Stomach (tissue), 9 donors: ENCODE results near the gene BCKDK. TPM values are rescaled to one million over a fixed set of nuclear protein-coding genes. Genes with fewer than 3 reads are reported as not detected.

Experiments used
- DNase-seq, 2 donors: peaks; one replicate each; pipeline versions ENCODE4 v3.0.0 to v3.0.0-alpha.2; 2013 to 2019
- H3K27ac ChIP-seq, 5 donors: fragments of 200-600 bp in 4 of 5; sonication (generic) in 4 of 5; one replicate each; pipeline ENCODE4 v1.5.1; 2013 to 2019; ENCODE audit warnings: mild to moderate bottlenecking in 1 of 5, moderate library complexity in 1 of 5
- H3K27me3 ChIP-seq, 3 donors: fragments of 200-600 bp; sonication (generic); one replicate each; pipeline ENCODE4 v1.5.1; 2017 to 2019; ENCODE audit warnings: mixed run types in 1 of 3
- H3K36me3 ChIP-seq, 4 donors: fragments of 200-600 bp; sonication (generic); 1 replicate in 3 of 4; 2 replicates in 1 of 4; pipeline ENCODE4 v1.5.1; 2016 to 2019
- H3K4me1 ChIP-seq, 4 donors: fragments of 200-600 bp; sonication (generic); one replicate each; pipeline ENCODE4 v1.5.1; 2016 to 2019
- H3K4me3 ChIP-seq, 4 donors: fragments of 200-600 bp; sonication (generic) in 3 of 4; one replicate each; pipeline ENCODE4 v1.5.1; 2016 to 2019; ENCODE audit warnings: mild to moderate bottlenecking in 1 of 4
- H3K9me3 ChIP-seq, 4 donors: fragments of 200-600 bp; sonication (generic); one replicate each; pipeline ENCODE4 v1.5.1; 2016 to 2019
- EP300 ChIP-seq: sonication (generic); formaldehyde crosslinking; IDR thresholded peaks from one replicate; pipeline ENCODE4 v1.6.1; 2017; ENCODE audit warnings: antibody characterized with exemption
- POLR2A ChIP-seq, 4 donors: fragments of 450-650 bp; IDR thresholded peaks; one replicate each; pipeline ENCODE4 v1.6.1; 2016; ENCODE audit warnings: antibody characterized with exemption in 4 of 4, control low read depth in 2 of 4, mild to moderate bottlenecking in 1 of 4, moderate library complexity in 1 of 4
- POLR2AphosphoS5 ChIP-seq, 3 donors: sonication (generic); formaldehyde crosslinking; IDR thresholded peaks; one replicate each; pipeline ENCODE4 v1.6.1; 2016; ENCODE audit warnings: antibody characterized with exemption in 3 of 3
- WGBS, 5 donors: extraction: QIAGEN DNeasy Blood & Tissue Kit in 3 of 5; methylation state at CpG; one replicate each; pipeline versions ENCODE4 v1.1.5 to v1.1.7; 2013 to 2018; 5-methylcytosine and 5-hydroxymethylcytosine counted together
- intact Hi-C: fragments of 100-400 bp; cut with DNase I; formaldehyde crosslinking; loops from one replicate; pipeline ENCODE4 v1.15.1; 2023; ENCODE audit warnings: low total_unique reads
- polyA plus RNA-seq, 3 donors: library from polyadenylated mRNA; stranded (reverse); fragments of 200-250 nt; gene quantifications; one replicate each; pipeline ENCODE4 v1.2.3, GENCODE V29; 2013
- total RNA-seq, 5 donors: library from RNA; depleted of rRNA; stranded (reverse); fragments of >200 nt; gene quantifications; one replicate each; pipeline versions ENCODE4 v1.1.0 to v1.2.3, GENCODE V29; 2014 to 2016
- TF ChIP-seq, protein P1 (sequence below), 7 experiments: fragments of 450-650 bp in 4 of 7; fragments of 200-600 bp in 3 of 7; sonication (generic) in 3 of 7; IDR thresholded peaks; one replicate each; pipeline ENCODE4 v1.5.1; 2016 to 2019; ENCODE audit warnings: antibody characterized with exemption in 7 of 7, control low read depth in 2 of 7, mild to moderate bottlenecking in 1 of 7
- donor health status: healthy with polysubstance abuse.
- donor health status: Bipolar disorder and iron deficiency.
- donor health status: healthy.

Gene BCKDK
- total and polyA plus RNA-seq, 8 donors: 11.0 to 197 (median 37.5) TPM

- TF ChIP-seq POLR2AphosphoS5 (IDR thresholded peaks at IDR 0.05) (no peak), EP300 (no peak), POLR2A (IDR thresholded peaks at IDR 0.05) (no peak)
- TF ChIP-seq, protein P1, sequence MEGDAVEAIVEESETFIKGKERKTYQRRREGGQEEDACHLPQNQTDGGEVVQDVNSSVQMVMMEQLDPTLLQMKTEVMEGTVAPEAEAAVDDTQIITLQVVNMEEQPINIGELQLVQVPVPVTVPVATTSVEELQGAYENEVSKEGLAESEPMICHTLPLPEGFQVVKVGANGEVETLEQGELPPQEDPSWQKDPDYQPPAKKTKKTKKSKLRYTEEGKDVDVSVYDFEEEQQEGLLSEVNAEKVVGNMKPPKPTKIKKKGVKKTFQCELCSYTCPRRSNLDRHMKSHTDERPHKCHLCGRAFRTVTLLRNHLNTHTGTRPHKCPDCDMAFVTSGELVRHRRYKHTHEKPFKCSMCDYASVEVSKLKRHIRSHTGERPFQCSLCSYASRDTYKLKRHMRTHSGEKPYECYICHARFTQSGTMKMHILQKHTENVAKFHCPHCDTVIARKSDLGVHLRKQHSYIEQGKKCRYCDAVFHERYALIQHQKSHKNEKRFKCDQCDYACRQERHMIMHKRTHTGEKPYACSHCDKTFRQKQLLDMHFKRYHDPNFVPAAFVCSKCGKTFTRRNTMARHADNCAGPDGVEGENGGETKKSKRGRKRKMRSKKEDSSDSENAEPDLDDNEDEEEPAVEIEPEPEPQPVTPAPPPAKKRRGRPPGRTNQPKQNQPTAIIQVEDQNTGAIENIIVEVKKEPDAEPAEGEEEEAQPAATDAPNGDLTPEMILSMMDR (IDR thresholded peaks at IDR 0.05): no peak
- Histone ChIP-seq H3K27ac (no peak overlapping the region), H3K4me1 (peaks cover 22 to 59% (median 41%) of the 10 kb centered on the region in 4 donors), H3K4me3 (no peak overlapping the region), H3K9me3 (no peaks in the 10 kb centered on the region), H3K27me3 (no peaks in the 10 kb centered on the region), H3K36me3 (peaks cover 53 to 54% (median 53%) of the 10 kb centered on the region in 4 donors)
- 63 to 80% (median 74%) methylated on average over 12 to 16 of the region's 16 CpGs for WGBS, 5 donors
- intact Hi-C loops: no loop called here
- no peak for DNase-seq
These were observed 31.9 kb upstream of the BCKDK start for GRCh38 chr16:31076319-31076718.

- intact Hi-C loops: no loop called here
- no peaks in the 10 kb centered on the region for H3K27me3 ChIP-seq
- H3K27ac ChIP-seq: no peak overlapping the region
These were observed 31.2 kb upstream of the BCKDK start for GRCh38 chr16:31077024-31077423.

DNA sequence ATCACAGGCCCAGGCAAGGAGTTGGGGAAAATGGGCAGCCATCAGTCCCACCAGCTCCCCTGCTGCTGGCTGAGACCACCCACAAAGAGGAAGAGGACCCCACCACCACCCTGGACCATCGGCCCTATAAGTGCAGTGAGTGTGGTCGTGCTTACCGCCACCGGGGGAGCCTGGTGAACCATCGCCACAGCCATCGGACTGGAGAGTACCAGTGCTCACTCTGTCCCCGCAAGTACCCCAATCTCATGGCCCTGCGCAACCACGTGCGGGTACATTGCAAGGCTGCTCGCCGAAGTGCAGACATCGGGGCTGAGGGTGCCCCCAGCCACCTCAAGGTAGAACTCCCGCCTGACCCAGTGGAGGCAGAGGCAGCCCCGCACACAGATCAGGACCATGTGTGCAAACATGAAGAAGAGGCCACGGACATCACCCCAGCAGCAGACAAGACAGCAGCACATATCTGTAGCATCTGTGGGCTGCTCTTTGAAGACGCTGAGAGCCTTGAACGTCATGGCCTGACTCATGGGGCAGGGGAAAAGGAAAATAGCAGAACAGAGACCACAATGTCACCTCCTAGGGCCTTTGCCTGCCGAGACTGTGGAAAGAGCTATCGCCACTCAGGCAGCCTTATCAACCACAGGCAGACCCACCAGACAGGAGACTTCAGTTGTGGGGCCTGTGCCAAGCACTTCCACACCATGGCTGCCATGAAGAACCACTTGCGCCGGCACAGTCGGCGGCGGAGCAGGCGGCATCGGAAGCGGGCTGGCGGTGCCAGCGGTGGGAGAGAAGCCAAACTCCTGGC is 30.4 kb upstream of the BCKDK start:
- no peaks in the 10 kb centered on the region for H3K9me3 ChIP-seq
- H3K27me3 ChIP-seq: no peaks in the 10 kb centered on the region
- H3K27ac ChIP-seq: no peak overlapping the region
- peaks cover 54 to 69% (median 68%) of the 10 kb centered on the region in 4 donors for H3K36me3 ChIP-seq
- intact Hi-C loops: no loop called here
- TF ChIP-seq POLR2AphosphoS5 (IDR thresholded peaks at IDR 0.05): no peak
- no peak for TF ChIP-seq EP300
- TF ChIP-seq, protein P1 (IDR thresholded peaks at IDR 0.05): no peak
- no peak for TF ChIP-seq POLR2A (IDR thresholded peaks at IDR 0.05)
- peaks cover 12 to 59% (median 39%) of the 10 kb centered on the region in 4 donors for H3K4me1 ChIP-seq
- WGBS, 5 donors: 90 to 96% (median 95%) methylated on average over 20 to 30 of the region's 30 CpGs
- H3K4me3 ChIP-seq: no peak overlapping the region
- no peak for DNase-seq

More at GRCh38 chr16:31077024-31077423, 31.2 kb upstream of the BCKDK start:
- Histone ChIP-seq H3K4me1 (peaks cover 20 to 59% (median 41%) of the 10 kb centered on the region in 4 donors), H3K36me3 (peaks cover 54 to 61% (median 60%) of the 10 kb centered on the region in 4 donors), H3K9me3 (no peaks in the 10 kb centered on the region), H3K4me3 (no peak overlapping the region)
- no peak for TF ChIP-seq POLR2AphosphoS5 (IDR thresholded peaks at IDR 0.05)
- no peak for TF ChIP-seq EP300
- TF ChIP-seq POLR2A (IDR thresholded peaks at IDR 0.05): no peak
- TF ChIP-seq, protein P1 (IDR thresholded peaks at IDR 0.05): no peak
- 94 to 99% (median 97%) methylated on average over 12 to 13 of the region's 13 CpGs for WGBS, 5 donors
- no peak for DNase-seq

GRCh38 chr16:31078597-31079341 is 29.4 kb upstream of the BCKDK start:
- no peaks in the 10 kb centered on the region for H3K9me3 ChIP-seq
- no peak for DNase-seq
- peaks cover 54 to 79% (median 78%) of the 10 kb centered on the region in 4 donors for H3K36me3 ChIP-seq
- H3K4me1 ChIP-seq: peaks cover 11 to 57% (median 42%) of the 10 kb centered on the region in 4 donors
- H3K27ac ChIP-seq: no peak overlapping the region
- TF ChIP-seq, protein P1 (IDR thresholded peaks at IDR 0.05): no peak
- TF ChIP-seq POLR2A (IDR thresholded peaks at IDR 0.05) (no peak), EP300 (no peak), POLR2AphosphoS5 (IDR thresholded peaks at IDR 0.05) (no peak)
- 91 to 96% (median 92%) methylated on average over 10 to 15 of the region's 15 CpGs for WGBS, 5 donors
- H3K27me3 ChIP-seq: no peaks in the 10 kb centered on the region
- H3K4me3 ChIP-seq: no peak overlapping the region
- intact Hi-C loops: no loop called here
